ENCODE results near the gene ADCY2.

ADCY2 gene

DNA sequence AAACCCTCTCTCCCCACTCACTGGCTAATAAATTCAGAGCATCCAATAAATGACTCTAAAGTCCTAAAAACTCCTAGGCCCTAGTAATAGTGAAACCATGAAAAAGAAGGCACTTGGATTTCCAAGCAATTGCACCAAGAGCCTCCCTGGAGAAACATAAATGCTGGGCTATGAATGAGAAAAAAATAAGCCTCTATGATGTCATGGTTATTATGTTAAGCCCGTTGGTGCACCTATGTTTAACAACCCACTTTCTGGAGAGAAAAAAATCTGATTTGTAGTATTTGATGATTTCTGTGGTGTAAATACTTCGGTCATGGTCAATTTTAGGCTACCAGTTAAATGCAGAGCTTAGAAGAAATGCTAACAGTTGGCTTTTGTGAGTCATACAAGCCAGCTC lies 446.6 kb downstream of the ADCY2 start:
- H3K4me3 ChIP-seq (ENCODE audit: low read depth, low read length): no peak overlapping the region
- TF ChIP-seq, protein P1, sequence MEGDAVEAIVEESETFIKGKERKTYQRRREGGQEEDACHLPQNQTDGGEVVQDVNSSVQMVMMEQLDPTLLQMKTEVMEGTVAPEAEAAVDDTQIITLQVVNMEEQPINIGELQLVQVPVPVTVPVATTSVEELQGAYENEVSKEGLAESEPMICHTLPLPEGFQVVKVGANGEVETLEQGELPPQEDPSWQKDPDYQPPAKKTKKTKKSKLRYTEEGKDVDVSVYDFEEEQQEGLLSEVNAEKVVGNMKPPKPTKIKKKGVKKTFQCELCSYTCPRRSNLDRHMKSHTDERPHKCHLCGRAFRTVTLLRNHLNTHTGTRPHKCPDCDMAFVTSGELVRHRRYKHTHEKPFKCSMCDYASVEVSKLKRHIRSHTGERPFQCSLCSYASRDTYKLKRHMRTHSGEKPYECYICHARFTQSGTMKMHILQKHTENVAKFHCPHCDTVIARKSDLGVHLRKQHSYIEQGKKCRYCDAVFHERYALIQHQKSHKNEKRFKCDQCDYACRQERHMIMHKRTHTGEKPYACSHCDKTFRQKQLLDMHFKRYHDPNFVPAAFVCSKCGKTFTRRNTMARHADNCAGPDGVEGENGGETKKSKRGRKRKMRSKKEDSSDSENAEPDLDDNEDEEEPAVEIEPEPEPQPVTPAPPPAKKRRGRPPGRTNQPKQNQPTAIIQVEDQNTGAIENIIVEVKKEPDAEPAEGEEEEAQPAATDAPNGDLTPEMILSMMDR (IDR thresholded peaks at IDR 0.05; ENCODE audit: borderline replicate concordance, insufficient read depth, low read depth, low read length): no peak

GRCh38 chr5:7844901-7845300 lies 449.0 kb downstream of the ADCY2 start:
- TF ChIP-seq, protein P1 (IDR thresholded peaks at IDR 0.05; ENCODE audit: borderline replicate concordance, insufficient read depth, low read depth, low read length): no peak

GRCh38 chr5:7845557-7845956 lies 449.6 kb downstream of the ADCY2 start:
- TF ChIP-seq, protein P1 (IDR thresholded peaks at IDR 0.05; ENCODE audit: borderline replicate concordance, insufficient read depth, low read depth, low read length): no peak
- H3K4me3 ChIP-seq (ENCODE audit: low read depth, low read length): no peak overlapping the region

More at GRCh38 chr5:7844901-7845300, 449.0 kb downstream of the ADCY2 start:
- H3K4me3 ChIP-seq (ENCODE audit: low read depth, low read length): no peak overlapping the region

DNA sequence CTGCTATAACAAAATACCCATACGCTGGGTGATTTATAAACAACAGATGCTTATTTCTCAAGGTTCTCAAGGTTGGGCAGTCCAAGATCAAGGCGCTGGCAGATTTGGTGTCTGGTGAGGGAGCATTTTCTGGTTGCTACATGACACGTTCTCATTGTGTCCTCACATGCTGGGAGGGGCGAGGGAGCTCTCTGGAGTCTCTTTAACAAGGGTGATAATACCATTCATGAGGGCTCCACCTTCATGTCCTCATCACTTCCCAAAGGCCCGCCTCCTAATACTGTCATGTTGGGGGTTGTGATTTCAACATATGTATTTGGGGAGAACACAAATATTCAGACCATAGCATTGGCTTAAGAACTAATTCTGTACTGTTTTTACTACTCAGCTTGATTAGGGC lies 450.4 kb downstream of the ADCY2 start:
- no peak overlapping the region for H3K4me3 ChIP-seq (ENCODE audit: low read depth, low read length)
- TF ChIP-seq, protein P1 (IDR thresholded peaks at IDR 0.05; ENCODE audit: borderline replicate concordance, insufficient read depth, low read depth, low read length): no peak

- H3K4me3 ChIP-seq (ENCODE audit: low read depth, low read length): no peak overlapping the region
- TF ChIP-seq, protein P1 (IDR thresholded peaks at IDR 0.05; ENCODE audit: borderline replicate concordance, insufficient read depth, low read depth, low read length): no peak
Measured at GRCh38 chr5:7848296-7848695, 452.4 kb downstream of the ADCY2 start.

DNA sequence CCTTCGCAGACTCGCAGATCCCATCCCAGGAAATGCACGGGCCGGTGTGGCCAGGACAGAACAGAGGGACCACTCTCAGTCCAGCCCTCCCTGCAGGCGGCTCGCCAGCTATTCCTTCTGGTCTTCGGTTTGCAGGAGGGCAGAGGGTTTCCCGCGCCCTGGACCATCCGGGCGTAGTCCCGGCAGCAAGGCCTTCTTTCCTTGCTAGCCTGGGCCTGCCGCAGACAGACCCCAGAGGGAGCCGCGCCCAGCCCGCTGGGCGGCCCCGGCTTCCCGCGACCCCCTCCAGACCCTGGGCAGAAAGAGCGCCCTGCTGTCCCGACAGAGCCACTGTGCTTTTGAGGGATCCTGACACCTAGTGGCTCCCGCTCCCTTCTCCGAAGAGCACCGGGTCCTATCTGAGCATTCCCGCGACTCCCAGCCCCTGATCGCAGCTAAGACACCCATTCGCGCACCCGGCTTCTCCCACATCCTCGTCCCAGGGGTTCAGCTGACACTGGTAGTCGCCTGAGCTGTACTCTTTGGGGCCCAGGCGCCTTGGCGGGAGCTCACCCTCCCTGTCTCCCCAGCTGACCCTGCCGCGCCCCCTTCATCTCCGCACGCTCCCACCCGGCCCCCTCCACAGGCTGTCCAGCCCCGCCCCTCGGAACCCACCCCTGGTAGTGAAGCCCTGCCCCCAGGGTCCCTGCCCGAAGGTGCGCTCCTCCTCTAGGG lies 453.9 kb downstream of the ADCY2 start:
- TF ChIP-seq, protein P1 (IDR thresholded peaks at IDR 0.05; ENCODE audit: borderline replicate concordance, insufficient read depth, low read depth, low read length): no peak
- no peak overlapping the region for H3K4me3 ChIP-seq (ENCODE audit: low read depth, low read length)
